Panc1 (cell line): Measurements from ENCODE around the gene CLBA1. TPM values are rescaled to one million over a fixed set of nuclear protein-coding genes. Genes with fewer than 3 reads are reported as not detected.

Source experiments
- ATAC-seq: fragments of 200-7000 bp; cut with Tn5 transposase; 2 replicates; pipeline ENCODE4 v1.9.1; 2020; ENCODE audit warnings: mild to moderate bottlenecking, moderate library complexity
- BruUV-seq: library from RNA; stranded (reverse); fragments of 400-500 nt; replicated peaks from 2 replicates; lab custom pipeline; 2021; lab: Mats Ljungman, UMichigan
- CTCF ChIA-PET: fragments of 300-600 bp; sonication (Branson Sonifier 250); formaldehyde crosslinking; loops from one replicate; lab custom pipeline; 2022; ENCODE audit warnings: antibody characterized with exemption; lab: Charles Lee
- POLR2A ChIA-PET: fragments of 300-600 bp; sonication (Branson Sonifier 250); formaldehyde crosslinking; loops from one replicate; lab custom pipeline; 2022; ENCODE audit warnings: antibody characterized with exemption; lab: Charles Lee
- DNase-seq: peaks from one replicate; pipeline ENCODE4 v3.0.0-alpha.2; 2010; ENCODE audit warnings: low read depth, low spot score
- H3K27ac ChIP-seq: 2 replicates; pipeline ENCODE4 v1.5.1; 2011; ENCODE audit warnings: mild to moderate bottlenecking, low read length, inconsistent platforms
- H3K27me3 ChIP-seq: fragments of 200-500 bp; sonication (Bioruptor generic); 2 replicates; pipeline ENCODE4 v1.6.0; 2014; ENCODE audit warnings: low read length, inconsistent platforms; ENCODE audit not compliant: control insufficient read depth, insufficient read depth
- H3K36me3 ChIP-seq: fragments of 200-500 bp; sonication (Bioruptor generic); 2 replicates; pipeline ENCODE4 v1.5.1; 2014; ENCODE audit warnings: inconsistent platforms, mild to moderate bottlenecking, low read length, moderate library complexity; ENCODE audit not compliant: control insufficient read depth, insufficient read depth
- H3K4me1 ChIP-seq: 2 replicates; pipeline ENCODE4 v1.5.1; 2011; ENCODE audit warnings: inconsistent platforms, mild to moderate bottlenecking, low read length, moderate library complexity; ENCODE audit not compliant: control insufficient read depth, insufficient read depth
- H3K4me3 ChIP-seq, 2 experiments: 2 replicates each; pipeline ENCODE4 v1.5.1; 2011 to 2012; ENCODE audit warnings: low read depth in 2 of 2, low read length in 2 of 2, mild to moderate bottlenecking in 2 of 2, inconsistent platforms in 1 of 2, moderate library complexity in 1 of 2
- H3K9me3 ChIP-seq: fragments of 200-500 bp; sonication (Bioruptor generic); 2 replicates; pipeline ENCODE4 v1.5.1; 2014; ENCODE audit warnings: low read depth, mild to moderate bottlenecking, inconsistent platforms, low read length, moderate library complexity; ENCODE audit not compliant: control insufficient read depth, insufficient read depth
- POLR2AphosphoS5 ChIP-seq: IDR thresholded peaks from 2 replicates; pipeline ENCODE4 v1.6.1; 2012; ENCODE audit warnings: mild to moderate bottlenecking, low read depth, low read length, moderate library complexity
- SIN3A ChIP-seq: IDR thresholded peaks from 2 replicates; pipeline ENCODE4 v1.6.1; 2012; ENCODE audit warnings: low read depth, mild to moderate bottlenecking, low read length, moderate library complexity, borderline replicate concordance; ENCODE audit not compliant: insufficient read depth
- TCF7L2 ChIP-seq: IDR thresholded peaks from 2 replicates; pipeline ENCODE4 v1.6.1; 2011; ENCODE audit warnings: mild to moderate bottlenecking, low read depth, low read length, inconsistent platforms
- in situ Hi-C: cut with HindIII; loops from 2 replicates; pipeline ENCODE4 v1.10.0; 2016; ENCODE audit warnings: low sequenced_read_pairs, low pct_unique_long_range_greater_than_20kb
- intact Hi-C: fragments of 100-400 bp; cut with micrococcal nuclease; formaldehyde crosslinking; loops from one replicate; pipeline ENCODE4 v1.10.0; 2022; ENCODE audit not compliant: unreplicated experiment
- total RNA-seq: library from RNA; stranded (reverse); gene quantifications from one replicate; pipeline ENCODE4 v1.2.1, GENCODE V29; 2021; ENCODE audit not compliant: unreplicated experiment
- TF ChIP-seq, protein P1 (sequence below): fragments of 450-650 bp; IDR thresholded peaks from 2 replicates; pipeline ENCODE4 v1.5.1; 2017; ENCODE audit warnings: mild to moderate bottlenecking
- TF ChIP-seq, protein P2 (sequence below), 2 experiments: IDR thresholded peaks; 2 replicates each; pipeline ENCODE4 v1.6.1; 2011 to 2012; ENCODE audit warnings: low read depth in 2 of 2, control low read depth in 1 of 2, low read length in 1 of 2, mild to moderate bottlenecking in 1 of 2, moderate library complexity in 1 of 2; ENCODE audit not compliant: insufficient read depth in 1 of 2

CLBA1 gene
- total RNA-seq, 1 experiment from 2014 or later: 13.8 TPM

DNA sequence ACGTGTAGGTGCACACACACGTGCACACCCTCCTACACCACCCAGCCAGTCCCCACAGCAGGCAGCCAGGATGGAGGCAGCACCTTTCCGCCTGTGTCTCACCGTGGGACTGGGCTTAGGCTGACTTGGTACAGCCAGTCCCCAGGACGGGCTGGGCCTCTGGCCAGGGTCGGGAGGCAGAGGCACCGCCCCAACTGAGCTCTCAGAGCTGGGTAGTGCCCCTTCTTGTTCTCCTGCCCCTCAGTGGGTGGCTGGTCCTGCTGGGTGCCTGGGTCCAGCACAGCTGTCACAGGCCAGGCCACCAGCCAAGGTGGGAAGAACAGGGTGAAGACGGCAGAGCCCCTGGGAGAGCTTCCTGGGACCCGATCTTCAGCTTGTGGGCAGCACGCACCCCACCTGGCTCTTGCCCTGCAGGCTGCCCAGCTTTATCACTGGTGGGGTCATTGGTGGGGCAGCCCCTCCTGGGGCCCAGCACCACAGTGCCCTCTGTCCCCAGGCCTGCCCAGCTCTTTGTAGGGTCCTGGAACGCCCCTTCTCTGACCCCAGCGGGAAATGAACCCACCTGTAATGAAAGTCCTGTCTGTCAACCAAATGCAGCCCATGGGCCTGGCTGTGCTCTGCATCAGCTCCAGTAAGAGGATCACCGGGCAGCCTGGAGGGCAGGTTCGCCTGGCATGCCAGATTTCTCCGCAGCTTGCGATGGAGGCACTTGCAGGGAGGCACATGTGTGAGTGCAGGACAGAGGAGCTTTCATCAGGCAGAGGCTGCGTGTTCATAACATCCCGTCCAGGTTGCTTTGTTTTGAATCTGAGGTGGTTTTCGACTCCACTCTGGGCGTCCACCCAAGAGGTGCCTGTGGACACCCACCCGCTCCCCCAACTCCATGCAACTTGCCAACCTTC is 20.6 kb downstream of the CLBA1 start:
- ChIA-PET CTCF (interaction anchor here (0.5 to 0.8 kb wide), 2 partner anchors 42 to 1477 kb away, joined by 3 to 4 read pairs; partner anchors contain the start of gene TRMT61A), POLR2A (interaction anchor here (0.5 to 0.6 kb wide), 2 partner anchors 31 to 335 kb away, joined by 8 to 12 read pairs; no protein-coding TSS in a partner anchor)
- in situ Hi-C loops: no loop called here
- Histone ChIP-seq H3K9me3 (no peaks in the 10 kb centered on the region), H3K4me3 (no peak overlapping the region), H3K27me3 (no peaks in the 10 kb centered on the region), H3K4me1 (no peaks in the 10 kb centered on the region), H3K36me3 (peaks cover 9% of the 10 kb centered on the region; the same call in 1 of the 2 replicates), H3K27ac (no peak overlapping the region)
- no peak for DNase-seq
- no TSS peak for BruUV-seq
- intact Hi-C loops: no loop called here
- ATAC-seq: peak; percentile 52
- TF ChIP-seq POLR2AphosphoS5: peak; percentile 32; the same call in 1 of the 2 replicates
- TF ChIP-seq, protein P1, sequence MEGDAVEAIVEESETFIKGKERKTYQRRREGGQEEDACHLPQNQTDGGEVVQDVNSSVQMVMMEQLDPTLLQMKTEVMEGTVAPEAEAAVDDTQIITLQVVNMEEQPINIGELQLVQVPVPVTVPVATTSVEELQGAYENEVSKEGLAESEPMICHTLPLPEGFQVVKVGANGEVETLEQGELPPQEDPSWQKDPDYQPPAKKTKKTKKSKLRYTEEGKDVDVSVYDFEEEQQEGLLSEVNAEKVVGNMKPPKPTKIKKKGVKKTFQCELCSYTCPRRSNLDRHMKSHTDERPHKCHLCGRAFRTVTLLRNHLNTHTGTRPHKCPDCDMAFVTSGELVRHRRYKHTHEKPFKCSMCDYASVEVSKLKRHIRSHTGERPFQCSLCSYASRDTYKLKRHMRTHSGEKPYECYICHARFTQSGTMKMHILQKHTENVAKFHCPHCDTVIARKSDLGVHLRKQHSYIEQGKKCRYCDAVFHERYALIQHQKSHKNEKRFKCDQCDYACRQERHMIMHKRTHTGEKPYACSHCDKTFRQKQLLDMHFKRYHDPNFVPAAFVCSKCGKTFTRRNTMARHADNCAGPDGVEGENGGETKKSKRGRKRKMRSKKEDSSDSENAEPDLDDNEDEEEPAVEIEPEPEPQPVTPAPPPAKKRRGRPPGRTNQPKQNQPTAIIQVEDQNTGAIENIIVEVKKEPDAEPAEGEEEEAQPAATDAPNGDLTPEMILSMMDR: no peak

DNA sequence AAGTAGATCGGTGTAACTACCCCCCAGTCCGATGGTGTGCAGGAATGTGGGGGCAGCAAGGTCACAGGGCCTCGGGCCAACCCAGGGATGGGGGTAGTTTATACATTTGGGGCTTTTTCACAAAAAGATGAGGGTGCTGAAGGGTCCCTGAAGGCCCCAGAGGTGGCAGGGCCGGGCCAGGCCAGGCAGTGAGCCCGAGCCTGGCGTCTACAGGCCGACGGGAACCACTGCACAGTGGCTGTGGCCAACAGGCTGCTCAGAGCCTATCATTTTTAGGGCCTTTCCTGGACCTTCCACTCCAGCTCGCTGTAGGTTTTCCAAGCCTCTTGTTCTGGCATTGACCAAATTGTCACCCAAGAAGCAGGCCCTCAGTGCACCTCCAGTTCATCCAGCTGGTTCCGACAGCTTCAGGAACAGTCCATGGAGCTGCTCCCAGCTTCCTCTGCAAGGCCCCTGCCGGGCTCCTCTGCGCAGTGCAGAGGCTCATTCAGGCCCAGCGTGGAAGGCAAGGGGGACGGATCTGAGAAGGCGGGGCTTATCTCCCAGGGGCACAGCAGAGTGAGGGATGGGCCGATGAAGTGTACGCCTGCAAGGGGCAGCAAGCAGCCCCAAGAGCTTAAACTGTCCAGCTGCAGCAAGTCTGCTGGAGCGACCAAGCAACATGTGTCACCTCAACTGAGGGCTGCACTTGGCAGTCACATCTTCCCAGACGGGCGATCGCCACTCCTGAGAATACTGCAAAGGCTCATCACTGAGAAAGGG is 21.4 kb downstream of the CLBA1 start:
- TF ChIP-seq POLR2AphosphoS5 (peak; percentile 14; the same call in 1 of the 2 replicates), TCF7L2 (no peak), SIN3A (no peak)
- TF ChIP-seq, protein P2, sequence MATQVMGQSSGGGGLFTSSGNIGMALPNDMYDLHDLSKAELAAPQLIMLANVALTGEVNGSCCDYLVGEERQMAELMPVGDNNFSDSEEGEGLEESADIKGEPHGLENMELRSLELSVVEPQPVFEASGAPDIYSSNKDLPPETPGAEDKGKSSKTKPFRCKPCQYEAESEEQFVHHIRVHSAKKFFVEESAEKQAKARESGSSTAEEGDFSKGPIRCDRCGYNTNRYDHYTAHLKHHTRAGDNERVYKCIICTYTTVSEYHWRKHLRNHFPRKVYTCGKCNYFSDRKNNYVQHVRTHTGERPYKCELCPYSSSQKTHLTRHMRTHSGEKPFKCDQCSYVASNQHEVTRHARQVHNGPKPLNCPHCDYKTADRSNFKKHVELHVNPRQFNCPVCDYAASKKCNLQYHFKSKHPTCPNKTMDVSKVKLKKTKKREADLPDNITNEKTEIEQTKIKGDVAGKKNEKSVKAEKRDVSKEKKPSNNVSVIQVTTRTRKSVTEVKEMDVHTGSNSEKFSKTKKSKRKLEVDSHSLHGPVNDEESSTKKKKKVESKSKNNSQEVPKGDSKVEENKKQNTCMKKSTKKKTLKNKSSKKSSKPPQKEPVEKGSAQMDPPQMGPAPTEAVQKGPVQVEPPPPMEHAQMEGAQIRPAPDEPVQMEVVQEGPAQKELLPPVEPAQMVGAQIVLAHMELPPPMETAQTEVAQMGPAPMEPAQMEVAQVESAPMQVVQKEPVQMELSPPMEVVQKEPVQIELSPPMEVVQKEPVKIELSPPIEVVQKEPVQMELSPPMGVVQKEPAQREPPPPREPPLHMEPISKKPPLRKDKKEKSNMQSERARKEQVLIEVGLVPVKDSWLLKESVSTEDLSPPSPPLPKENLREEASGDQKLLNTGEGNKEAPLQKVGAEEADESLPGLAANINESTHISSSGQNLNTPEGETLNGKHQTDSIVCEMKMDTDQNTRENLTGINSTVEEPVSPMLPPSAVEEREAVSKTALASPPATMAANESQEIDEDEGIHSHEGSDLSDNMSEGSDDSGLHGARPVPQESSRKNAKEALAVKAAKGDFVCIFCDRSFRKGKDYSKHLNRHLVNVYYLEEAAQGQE (IDR thresholded peaks at IDR 0.05; ENCODE audit: insufficient read depth in 1 of 2, low read depth in 2 of 2, low read length in 1 of 2): no peak
- TF ChIP-seq, protein P1: no peak
- Histone ChIP-seq H3K27ac (no peak overlapping the region), H3K36me3 (peaks cover 9% of the 10 kb centered on the region; the same call in 1 of the 2 replicates), H3K4me3 (no peak overlapping the region), H3K27me3 (no peaks in the 10 kb centered on the region), H3K4me1 (peaks cover 3% of the 10 kb centered on the region; the same call in 1 of the 2 replicates), H3K9me3 (no peaks in the 10 kb centered on the region)
- in situ Hi-C loops: no loop called here
- BruUV-seq: no TSS peak
- intact Hi-C loops: no loop called here
- POLR2A ChIA-PET: no interaction called here
- ATAC-seq: peak; percentile 11; the same call in 1 of the 2 replicates
- DNase-seq: no peak
- CTCF ChIA-PET: interaction anchor here (0.8 kb wide), 1 partner anchor 42 kb away, joined by 3 read pairs; no protein-coding TSS in a partner anchor
